GM12878 (cell line): ENCODE data around the gene TTC8. TPM values are rescaled to one million over a fixed set of nuclear protein-coding genes. Genes with fewer than 3 reads are reported as not detected.

Source experiments
- ATAC-seq: fragments of 200-7000 bp; cut with Tn5 transposase; 3 replicates; pipeline ENCODE4 v1.9.1; 2020; ENCODE audit warnings: mild to moderate bottlenecking, moderate library complexity
- BruUV-seq: library from RNA; stranded (reverse); fragments of 400-500 nt; replicated peaks from 2 replicates; lab custom pipeline; 2021; lab: Mats Ljungman, UMichigan
- CTCF ChIA-PET: fragments of 300-600 bp; sonication (Branson Sonifier 250); formaldehyde crosslinking; extraction: SDS; loops from one replicate; lab custom pipeline; 2021; ENCODE audit warnings: inconsistent platforms; lab: Yijun Ruan, JAX
- POLR2A ChIA-PET: fragments of 350-600 bp; formaldehyde crosslinking; extraction: SDS; loops from one replicate; lab custom pipeline; 2021; ENCODE audit warnings: inconsistent platforms; lab: Charles Lee
- RAD21 ChIA-PET: fragments of 300-600 bp; sonication (Branson Sonifier 250); formaldehyde crosslinking; loops from one replicate; lab custom pipeline; 2023; ENCODE audit warnings: antibody characterized with exemption; ENCODE audit not compliant: unreplicated experiment; lab: Charles Lee
- SMC1A ChIA-PET: fragments of 300-600 bp; sonication (Branson Sonifier 250); formaldehyde crosslinking; loops from one replicate; lab custom pipeline; 2023; ENCODE audit not compliant: unreplicated experiment, uncharacterized antibody; lab: Charles Lee
- DNase-seq: peaks from one replicate; pipeline ENCODE4 v3.0.0-alpha.2; 2011; ENCODE audit warnings: low read depth, low spot score
- FAIRE-seq: peaks from 3 replicates; lab custom pipeline; 2011; peaks lifted over from hg19 to GRCh38; lab: Jason Lieb, UNC
- H2AFZ ChIP-seq: 2 replicates; pipeline ENCODE4 v1.6.0; 2011; ENCODE audit warnings: low read depth, low read length, control low read depth; ENCODE audit not compliant: control insufficient read depth
- H3K27ac ChIP-seq: 2 replicates; pipeline ENCODE4 v1.5.1; 2011; ENCODE audit warnings: control low read depth; ENCODE audit not compliant: control insufficient read depth, insufficient read depth
- H3K27me3 ChIP-seq, 2 experiments: replicated peaks in 1 of 2; 2 replicates each; pipeline versions ENCODE4 v1.6.0 to v1.6.1; 2011; ENCODE audit warnings: low read length in 1 of 2; ENCODE audit not compliant: control insufficient read depth in 2 of 2, insufficient read depth in 2 of 2
- H3K36me3 ChIP-seq, 2 experiments: 2 replicates each; pipeline ENCODE4 v1.5.1; 2011; ENCODE audit warnings: low read length in 1 of 2; ENCODE audit not compliant: control insufficient read depth in 2 of 2, insufficient read depth in 2 of 2
- H3K4me1 ChIP-seq: 2 replicates; pipeline ENCODE4 v1.6.1; 2011; ENCODE audit warnings: mild to moderate bottlenecking, low read length, moderate library complexity, mixed read lengths; ENCODE audit not compliant: control insufficient read depth, insufficient read depth
- H3K4me2 ChIP-seq: 2 replicates; pipeline ENCODE4 v1.6.0; 2011; ENCODE audit warnings: control low read depth; ENCODE audit not compliant: control insufficient read depth, insufficient read depth
- H3K4me3 ChIP-seq: fragments of 200-600 bp; sonication (generic); 2 replicates; pipeline ENCODE4 v1.5.1; 2016
- H3K79me2 ChIP-seq: 2 replicates; pipeline ENCODE4 v1.6.0; 2011; ENCODE audit warnings: low read length; ENCODE audit not compliant: control insufficient read depth, insufficient read depth
- H3K9ac ChIP-seq: 2 replicates; pipeline ENCODE4 v1.8.0; 2011; ENCODE audit warnings: low read length, control low read depth, mixed read lengths; ENCODE audit not compliant: control insufficient read depth, insufficient read depth
- H3K9me3 ChIP-seq: replicated peaks from 3 replicates; pipeline ENCODE4 v1.5.1; 2011; ENCODE audit warnings: mild to moderate bottlenecking, low read length; ENCODE audit not compliant: control insufficient read depth, insufficient read depth
- H4K20me1 ChIP-seq: 2 replicates; pipeline ENCODE4 v1.6.0; 2011; ENCODE audit not compliant: control insufficient read depth, insufficient read depth
- ATF7 ChIP-seq: fragments of 450-650 bp; IDR thresholded peaks from 2 replicates; pipeline ENCODE4 v1.6.1; 2016; ENCODE audit warnings: low read depth, mild to moderate bottlenecking
- CBX5 ChIP-seq: sonication (generic); IDR thresholded peaks from 2 replicates; pipeline ENCODE4 v1.6.1; 2016; ENCODE audit warnings: low read depth, moderate library complexity, mild to moderate bottlenecking, inconsistent platforms
- CREM ChIP-seq: IDR thresholded peaks from 2 replicates; pipeline ENCODE4 v1.6.1; 2014; ENCODE audit warnings: antibody characterized with exemption, low read depth
- ETV6 ChIP-seq, 2 experiments: fragments of 450-650 bp in 1 of 2; IDR thresholded peaks in 1 of 2; conservative IDR thresholded peaks in 1 of 2; 2 replicates each; pipeline ENCODE4 v1.6.1; 2014; ENCODE audit warnings: antibody characterized with exemption in 1 of 2, borderline replicate concordance in 1 of 2, low read depth in 1 of 2, mild to moderate bottlenecking in 1 of 2, moderate library complexity in 1 of 2
- IKZF1 ChIP-seq: fragments of 450-650 bp; conservative IDR thresholded peaks from 2 replicates; pipeline ENCODE4 v1.6.1; 2017; ENCODE audit warnings: antibody characterized with exemption, mild to moderate bottlenecking
- MYC ChIP-seq: IDR thresholded peaks from 2 replicates; pipeline ENCODE4 v1.6.1; 2011; ENCODE audit warnings: mild to moderate bottlenecking, low read length, moderate library complexity, inconsistent platforms; ENCODE audit not compliant: insufficient read depth, insufficient replicate concordance, insufficient read length, severe bottlenecking
- NBN ChIP-seq: fragments of 450-650 bp; IDR thresholded peaks from 2 replicates; pipeline ENCODE4 v1.6.1; 2016
- NFYA ChIP-seq: IDR thresholded peaks from 2 replicates; pipeline ENCODE4 v1.6.1; 2011; ENCODE audit warnings: low read depth, mild to moderate bottlenecking, low read length, improper control_type of control experiment, borderline replicate concordance
- NR2C2 ChIP-seq: IDR thresholded peaks from 2 replicates; pipeline ENCODE4 v1.6.1; 2011; ENCODE audit warnings: borderline replicate concordance, low read depth; ENCODE audit not compliant: control insufficient read depth, insufficient read length
- SIX5 ChIP-seq: IDR thresholded peaks from 2 replicates; pipeline ENCODE4 v1.6.1; 2011; ENCODE audit warnings: mild to moderate bottlenecking, low read depth, low read length, moderate library complexity; ENCODE audit not compliant: severe bottlenecking
- TCF7 ChIP-seq: IDR thresholded peaks from 2 replicates; pipeline ENCODE4 v1.6.1; 2014; ENCODE audit warnings: antibody characterized with exemption, borderline replicate concordance
- WRNIP1 ChIP-seq: IDR thresholded peaks from 2 replicates; pipeline ENCODE4 v1.6.1; 2011; ENCODE audit warnings: low read depth, low read length, improper control_type of control experiment, borderline replicate concordance
- WGBS: methylation state at CpG from one replicate; pipeline ENCODE4 v1.1.6; 2016; ENCODE audit warnings: low lambda C conversion rate; ENCODE audit not compliant: insufficient replicate concordance, insufficient coverage; ENCODE audit errors: missing lambda C conversion rate; 5-methylcytosine and 5-hydroxymethylcytosine counted together
- in situ Hi-C: fragments of 300-500 bp; cut with MboI; formaldehyde crosslinking; loops from 9 replicates; pipeline ENCODE4 v1.14.3; 2018; ENCODE audit warnings: mixed read lengths
- intact Hi-C: fragments of 100-400 bp; cut with micrococcal nuclease; formaldehyde crosslinking; loops from one replicate; pipeline ENCODE4 v1.14.2; 2022; ENCODE audit not compliant: unreplicated experiment
- polyA plus RNA-seq, 11 experiments: library from polyadenylated mRNA; depleted of rRNA in 4 of 11; unstranded in 6 of 11; stranded (reverse) in 5 of 11; fragments of >200 nt; fragmentation: Nextera tagmentation in 4 of 11; fragmentation: Illumina TruSeq in 1 of 11; extraction: Ambion mirVana in 4 of 11; extraction: Trizol in 1 of 11; gene quantifications; 1 replicate in 1 of 11; 2 replicates in 10 of 11; pipeline versions ENCODE4 v1.2.1 to v1.2.3, GENCODE V29; 2011 to 2016; ENCODE audit warnings: inconsistent platforms in 2 of 11, missing spikeins in 2 of 11, low read depth in 1 of 11
- total RNA-seq, 4 experiments: library from RNA; depleted of rRNA in 3 of 4; stranded (reverse); fragments of >200 nt in 3 of 4; fragmentation: Illumina TruSeq in 1 of 4; extraction: Trizol in 1 of 4; gene quantifications; 2 replicates each; pipeline versions ENCODE4 v1.2.1 to v1.2.3, GENCODE V29; 2013 to 2021

The TTC8 gene
- total and polyA plus RNA-seq, 10 of the 15 experiments (the other 5 are each of a cell fraction or from before 2014, with no cell fraction given): 1.5 to 4.6 (median 2.5) TPM

- ChIA-PET RAD21 (no interaction called here), SMC1A (interaction anchor here (0.6 kb wide), 1 partner anchor 94 kb away, joined by 3 read pairs; no protein-coding TSS in a partner anchor), CTCF (interaction anchor here (1.2 kb wide), 1 partner anchor 244 kb away, joined by 3 read pairs; no protein-coding TSS in a partner anchor), POLR2A (no interaction called here)
- H3K79me2 ChIP-seq: no peaks in the 10 kb centered on the region
- no peak for FAIRE-seq
- no peak overlapping the region for H3K4me3 ChIP-seq
- intact Hi-C loops: no loop called here
- no peaks in the 10 kb centered on the region; the same call in 2 of the 3 replicates for H3K9me3 ChIP-seq
- H3K9ac ChIP-seq: no peak overlapping the region
- TF ChIP-seq CREM (no peak), MYC (no peak), NR2C2 (no peak), CBX5 (no peak), IKZF1 (no peak), NBN (no peak), WRNIP1 (no peak), TCF7 (no peak), ETV6 (conservative IDR thresholded peaks at IDR 0.05 in 1 of 2, IDR thresholded peaks at IDR 0.05 in 1 of 2; ENCODE audit: borderline replicate concordance in 1 of 2, low read depth in 1 of 2) (no peak), NFYA (no peak), ATF7 (no peak), SIX5 (no peak)
- no peak overlapping the region for H2AFZ ChIP-seq
- no peaks in the 10 kb centered on the region for H4K20me1 ChIP-seq
- no peaks in the 10 kb centered on the region for H3K4me1 ChIP-seq
- BruUV-seq: no TSS peak
- ATAC-seq: no peak
- no peaks in the 10 kb centered on the region; a peak in 1 of 4 replicates for H3K27me3 ChIP-seq
- H3K4me2 ChIP-seq: no peak overlapping the region
- no peaks in the 10 kb centered on the region for H3K36me3 ChIP-seq
- no peak for DNase-seq
- in situ Hi-C loops: no loop called here
- 44% methylated on average over 4 of the region's 4 CpGs for WGBS
- no peak overlapping the region for H3K27ac ChIP-seq
These were observed 87.4 kb downstream of the TTC8 start for GRCh38 chr14:88911809-88912208.
